Stimulated activated CD4-positive, alpha-beta T cell treated with anti-CD3 and anti-CD28 coated beads, Interleukin-1b, Interleukin-23, amount 100 ng/mL, for 48 hours (primary cell): ENCODE data around the gene OPRM1.

ENCODE experiments used
- DNase-seq: peaks from one replicate; pipeline ENCODE4 v3.0.0-alpha.2; 2020

OPRM1 gene

GRCh38 chr6:154243793-154244750 is 205.0 kb downstream of the OPRM1 start:
- DNase-seq, result no peak

- no peak for DNase-seq
Observed at GRCh38 chr6:154245506-154245905, 206.5 kb downstream of the OPRM1 start.

- DNase-seq, result no peak
Observed at GRCh38 chr6:154246723-154247118, 207.7 kb downstream of the OPRM1 start.

- DNase-seq, result no peak
Observed at GRCh38 chr6:154247119-154247861, 208.2 kb downstream of the OPRM1 start.

- DNase-seq, result no peak
Observed at GRCh38 chr6:154249499-154250298, 210.7 kb downstream of the OPRM1 start.

- DNase-seq, result no peak
Observed at GRCh38 chr6:154251116-154251515, 212.1 kb downstream of the OPRM1 start.

- DNase-seq, result no peak
Observed at GRCh38 chr6:154252678-154253077, 213.6 kb downstream of the OPRM1 start.

- DNase-seq, result no peak
Observed at GRCh38 chr6:154257067-154257466, 218.0 kb downstream of the OPRM1 start.

- no peak for DNase-seq
Observed at GRCh38 chr6:154258064-154258757, 219.2 kb downstream of the OPRM1 start.

GRCh38 chr6:154261688-154262397 is 222.8 kb downstream of the OPRM1 start:
- no peak for DNase-seq

- no peak for DNase-seq
Observed at GRCh38 chr6:154266560-154267099, 227.6 kb downstream of the OPRM1 start.

GRCh38 chr6:154267508-154268106 is 228.6 kb downstream of the OPRM1 start:
- DNase-seq, result no peak

GRCh38 chr6:154268486-154268885 is 229.4 kb downstream of the OPRM1 start:
- DNase-seq, result no peak

- DNase-seq, result no peak
Observed at GRCh38 chr6:154274168-154274567, 235.1 kb downstream of the OPRM1 start.

GRCh38 chr6:154276810-154277628 is 238.0 kb downstream of the OPRM1 start:
- DNase-seq, result no peak

GRCh38 chr6:154277629-154278017 is 238.6 kb downstream of the OPRM1 start:
- DNase-seq, result no peak

GRCh38 chr6:154280521-154280920 is 241.5 kb downstream of the OPRM1 start:
- no peak for DNase-seq

- no peak for DNase-seq
Observed at GRCh38 chr6:154284313-154284853, 245.3 kb downstream of the OPRM1 start.

- DNase-seq, result no peak
Observed at GRCh38 chr6:154285826-154286225, 246.8 kb downstream of the OPRM1 start.
